AG10803 (cell line): ENCODE data around the gene BPI.
"Not testable (repeated sequence)": the region's sequence is repeated elsewhere in the genome, so short reads cannot be mapped to it uniquely, and the experiment has no call there.

Experiments used
- DNase-seq: peaks from one replicate; pipeline ENCODE4 v3.0.0; 2010; ENCODE audit warnings: low read depth
- H3K4me3 ChIP-seq: 2 replicates; pipeline ENCODE4 v1.5.1; 2011; ENCODE audit warnings: mild to moderate bottlenecking, low read length, control low read depth
- TF ChIP-seq, protein P1 (sequence below): conservative IDR thresholded peaks from 2 replicates; pipeline ENCODE4 v1.5.1; 2011; ENCODE audit warnings: mild to moderate bottlenecking, low read length, control low read depth, inconsistent platforms

The BPI gene

DNA sequence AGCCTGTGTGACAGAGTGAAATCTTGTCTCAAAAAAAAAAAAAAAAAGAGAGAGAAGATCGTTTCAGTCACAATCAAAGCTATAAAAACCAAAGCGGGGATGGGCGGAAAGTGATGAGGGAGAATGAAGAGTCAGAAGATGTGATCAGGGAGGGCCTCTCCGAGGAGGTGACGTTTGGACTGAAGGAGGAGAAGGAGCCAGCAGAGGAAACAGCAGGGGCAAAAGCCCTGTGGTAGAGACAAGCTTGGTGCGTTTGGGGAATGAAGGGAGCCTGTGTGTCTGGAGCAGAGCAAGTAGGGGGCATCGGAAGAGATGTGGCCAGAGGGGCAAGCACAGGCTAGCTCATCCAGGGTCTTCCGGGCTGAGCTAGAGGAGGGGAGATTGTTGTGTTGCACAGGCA is 27.9 kb downstream of the BPI start:
- TF ChIP-seq, protein P1, sequence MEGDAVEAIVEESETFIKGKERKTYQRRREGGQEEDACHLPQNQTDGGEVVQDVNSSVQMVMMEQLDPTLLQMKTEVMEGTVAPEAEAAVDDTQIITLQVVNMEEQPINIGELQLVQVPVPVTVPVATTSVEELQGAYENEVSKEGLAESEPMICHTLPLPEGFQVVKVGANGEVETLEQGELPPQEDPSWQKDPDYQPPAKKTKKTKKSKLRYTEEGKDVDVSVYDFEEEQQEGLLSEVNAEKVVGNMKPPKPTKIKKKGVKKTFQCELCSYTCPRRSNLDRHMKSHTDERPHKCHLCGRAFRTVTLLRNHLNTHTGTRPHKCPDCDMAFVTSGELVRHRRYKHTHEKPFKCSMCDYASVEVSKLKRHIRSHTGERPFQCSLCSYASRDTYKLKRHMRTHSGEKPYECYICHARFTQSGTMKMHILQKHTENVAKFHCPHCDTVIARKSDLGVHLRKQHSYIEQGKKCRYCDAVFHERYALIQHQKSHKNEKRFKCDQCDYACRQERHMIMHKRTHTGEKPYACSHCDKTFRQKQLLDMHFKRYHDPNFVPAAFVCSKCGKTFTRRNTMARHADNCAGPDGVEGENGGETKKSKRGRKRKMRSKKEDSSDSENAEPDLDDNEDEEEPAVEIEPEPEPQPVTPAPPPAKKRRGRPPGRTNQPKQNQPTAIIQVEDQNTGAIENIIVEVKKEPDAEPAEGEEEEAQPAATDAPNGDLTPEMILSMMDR = no peak
- DNase-seq = no peak
- H3K4me3 ChIP-seq = no peak overlapping the region

DNA sequence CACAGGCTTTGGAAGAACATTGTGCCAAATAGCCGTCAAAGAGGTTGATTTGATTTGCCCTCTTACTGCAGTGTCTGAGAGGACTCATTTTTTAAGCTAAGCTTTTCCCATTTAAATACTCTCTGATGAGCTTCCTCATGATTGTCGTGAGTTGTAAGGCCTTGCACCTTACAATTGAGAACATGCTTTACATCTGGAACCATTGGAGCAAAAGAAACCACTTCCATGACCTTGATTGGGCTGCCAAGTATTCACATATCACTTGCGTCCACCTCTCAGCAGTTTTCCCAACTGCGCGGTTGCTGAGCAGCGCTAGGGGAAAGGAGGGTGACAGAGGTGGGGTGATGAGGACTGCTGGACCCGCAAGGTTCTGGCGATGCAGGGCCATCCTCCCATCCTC is 30.1 kb downstream of the BPI start:
- H3K4me3 ChIP-seq = no peak overlapping the region
- TF ChIP-seq, protein P1 = no peak
- DNase-seq = no peak

DNA sequence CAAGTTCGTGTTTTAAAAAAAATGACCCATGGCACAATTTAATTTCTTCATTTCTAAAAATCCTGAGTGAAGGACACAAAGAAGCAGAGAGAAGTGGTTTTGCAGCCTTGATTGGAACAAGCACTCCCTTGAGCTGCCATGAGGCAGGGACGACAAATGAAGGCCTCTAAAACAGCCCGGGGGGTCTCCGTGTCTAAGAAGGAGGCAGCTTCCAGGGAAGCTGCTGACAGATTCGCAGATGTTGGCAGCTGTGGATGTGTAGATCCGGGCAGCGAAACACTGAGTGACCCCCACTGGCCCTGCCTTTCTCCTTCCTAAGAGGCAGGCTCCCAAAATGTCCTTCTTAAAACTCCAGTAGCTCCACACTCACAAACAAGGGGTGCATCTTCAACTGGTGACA is 32.8 kb downstream of the BPI start:
- H3K4me3 ChIP-seq = no peak overlapping the region
- no peak for DNase-seq
- TF ChIP-seq, protein P1 = no peak

DNA sequence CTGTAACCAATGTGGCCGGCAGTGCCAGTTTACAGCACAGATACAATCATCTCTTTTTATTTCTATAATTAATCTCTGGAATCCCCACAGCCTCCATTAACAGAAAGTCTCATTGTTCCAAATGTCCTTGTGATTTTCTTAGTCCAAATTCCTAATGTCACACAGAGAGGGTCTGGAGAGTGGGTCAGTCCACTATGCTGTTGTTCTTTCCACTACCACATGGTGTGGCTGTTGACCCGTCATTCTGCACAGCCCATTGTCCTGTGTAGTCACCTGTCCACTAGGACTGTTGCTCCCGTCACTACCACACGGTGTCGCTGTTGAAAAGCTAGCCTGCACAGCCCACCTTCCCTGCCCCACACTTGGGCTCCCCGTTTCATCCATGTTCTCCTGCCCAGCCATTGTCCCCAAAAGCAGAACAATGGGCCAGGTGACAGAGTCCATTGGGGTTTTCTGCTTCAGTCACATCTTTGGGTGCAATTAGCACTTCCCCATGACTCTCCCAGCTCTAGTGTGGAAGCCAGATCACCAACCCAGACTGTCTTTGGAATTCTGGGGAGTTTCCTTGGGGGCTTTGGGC is 33.7 kb downstream of the BPI start:
- no peak overlapping the region for H3K4me3 ChIP-seq
- TF ChIP-seq, protein P1 = peak; percentile 31
- DNase-seq = no peak

DNA sequence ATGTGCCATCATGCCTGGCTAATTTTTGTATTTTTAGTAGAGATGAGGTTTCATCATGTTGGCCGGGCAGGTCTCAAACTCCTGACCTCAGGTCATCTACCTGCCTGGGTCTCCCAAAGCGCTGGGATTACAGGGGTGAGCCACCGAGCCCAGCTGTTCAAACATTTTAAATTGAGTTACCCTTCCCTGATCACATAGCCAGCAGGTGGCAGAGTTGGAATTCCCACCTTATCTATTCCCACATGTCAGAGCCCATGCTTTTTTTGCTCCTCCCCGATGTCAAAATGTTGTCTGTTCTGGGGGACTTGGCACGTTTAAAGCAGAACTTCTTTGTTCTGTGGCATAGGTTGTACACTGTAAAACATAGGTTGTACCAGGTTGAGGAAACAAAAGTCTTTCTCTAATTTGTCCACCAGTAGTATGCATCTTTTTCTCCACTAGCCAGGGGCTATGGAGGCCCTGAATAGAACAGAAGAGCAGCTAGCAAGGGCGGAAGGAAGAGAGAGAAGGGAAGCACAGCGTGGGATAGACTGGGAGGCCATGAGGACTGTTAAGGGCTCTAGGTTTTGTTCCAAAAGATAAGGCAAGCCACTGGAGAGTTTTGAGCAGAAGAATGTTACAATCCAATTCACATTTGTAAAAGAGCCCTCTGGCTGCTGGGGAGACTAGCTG is 35.0 kb downstream of the BPI start:
- no peak overlapping the region for H3K4me3 ChIP-seq
- DNase-seq = no peak
- TF ChIP-seq, protein P1 = peak; percentile 24; the same call in 1 of the 2 replicates

DNA sequence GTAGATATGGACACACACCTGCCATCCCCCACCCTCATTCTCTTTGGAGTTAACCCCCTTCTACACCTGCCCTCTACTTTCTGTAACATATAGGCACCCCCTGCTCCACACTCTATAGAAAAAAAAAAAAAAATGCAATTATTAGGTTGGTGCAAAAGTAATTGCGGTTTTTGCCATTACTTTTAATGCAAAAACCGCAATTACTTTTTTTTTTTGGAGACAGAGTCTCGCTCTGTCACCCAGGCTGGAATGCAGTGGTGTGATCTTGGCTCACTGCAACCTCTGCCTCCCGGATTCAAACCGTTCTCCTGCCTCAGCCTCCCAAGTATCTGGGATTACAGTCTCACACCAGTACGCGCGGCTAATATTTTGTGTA is 35.6 kb downstream of the BPI start:
- H3K4me3 ChIP-seq, DNase-seq: not testable (repeated sequence)

DNA sequence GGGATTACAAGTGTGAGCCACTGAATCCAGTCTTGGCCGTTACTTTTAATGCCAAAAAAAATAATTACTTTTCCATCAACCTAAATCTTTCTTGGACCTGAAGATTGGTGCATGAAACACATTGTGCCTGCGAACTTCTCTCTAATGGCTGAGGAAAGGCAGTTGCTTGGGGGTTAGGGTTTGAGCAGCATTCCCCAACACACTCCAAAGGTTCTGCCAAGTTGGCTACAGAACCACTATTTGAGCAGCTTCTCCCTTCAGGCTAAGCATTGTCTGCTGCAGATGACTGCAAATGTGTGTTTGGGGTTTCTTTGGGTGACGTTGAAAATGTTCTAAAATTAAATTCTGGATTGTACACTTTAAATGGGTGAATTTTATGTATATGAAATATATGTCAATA is 36.0 kb downstream of the BPI start:
- no peak for DNase-seq
- no peak overlapping the region for H3K4me3 ChIP-seq
- TF ChIP-seq, protein P1 = no peak

DNA sequence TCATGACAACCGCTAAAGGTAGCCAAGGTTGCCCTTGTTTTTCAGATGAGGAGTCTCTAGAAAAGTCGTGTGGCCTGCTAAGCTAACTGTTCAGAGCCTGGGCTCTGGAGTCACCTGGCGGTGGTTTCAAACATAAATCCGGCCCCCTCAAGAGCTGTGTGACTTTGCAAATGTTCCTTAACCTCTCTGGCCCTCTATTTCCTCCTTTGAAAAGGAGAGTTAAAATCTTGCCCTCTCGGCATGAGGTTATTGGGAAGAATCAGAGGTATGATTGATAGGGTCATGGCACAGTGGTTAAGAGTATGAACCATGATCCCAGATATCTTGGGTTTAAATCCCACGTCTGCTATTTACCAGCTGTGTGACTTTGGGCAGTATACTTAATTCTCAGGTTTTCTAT is 36.7 kb downstream of the BPI start:
- H3K4me3 ChIP-seq = no peak overlapping the region
- DNase-seq = no peak
- TF ChIP-seq, protein P1 = no peak
